GM23338 (cell line): ENCODE measurements around the gene APH1A. TPM values are rescaled to one million over a fixed set of nuclear protein-coding genes. Genes with fewer than 3 reads are reported as not detected.

Experiments
- ATAC-seq: fragments of 200-7000 bp; cut with Tn5 transposase; 3 replicates; pipeline ENCODE4 v1.9.1; 2020
- DNase-seq: peaks from one replicate; pipeline ENCODE4 v3.0.0-alpha.2; 2015; ENCODE audit warnings: low spot score
- H2AFZ ChIP-seq: fragments of 200-600 bp; sonication (generic); 2 replicates; pipeline ENCODE4 v1.8.0; 2016; ENCODE audit warnings: antibody characterized with exemption, mild to moderate bottlenecking, moderate library complexity
- H3F3A ChIP-seq: fragments of 200-600 bp; sonication (generic); replicated peaks from 2 replicates; pipeline ENCODE4 v1.8.0; 2017; ENCODE audit warnings: antibody characterized with exemption, mixed run types, low read depth
- H3K27ac ChIP-seq: fragments of 200-600 bp; sonication (generic); 2 replicates; pipeline ENCODE4 v1.6.1; 2016; ENCODE audit warnings: low read depth
- H3K27me3 ChIP-seq: fragments of 200-600 bp; sonication (generic); 2 replicates; pipeline ENCODE4 v1.8.0; 2016; ENCODE audit warnings: mild to moderate bottlenecking, mixed run types, moderate library complexity; ENCODE audit not compliant: insufficient read depth
- H3K36me3 ChIP-seq: fragments of 200-600 bp; sonication (generic); 2 replicates; pipeline ENCODE4 v1.8.0; 2016; ENCODE audit warnings: mild to moderate bottlenecking; ENCODE audit not compliant: insufficient read depth
- H3K4me1 ChIP-seq: fragments of 200-600 bp; sonication (generic); 2 replicates; pipeline ENCODE4 v1.8.0; 2016; ENCODE audit warnings: mild to moderate bottlenecking, moderate library complexity; ENCODE audit not compliant: insufficient read depth
- H3K4me2 ChIP-seq: fragments of 200-600 bp; sonication (generic); 2 replicates; pipeline ENCODE4 v1.7.1; 2017; ENCODE audit warnings: mixed run types
- H3K4me3 ChIP-seq: fragments of 200-600 bp; sonication (generic); 2 replicates; pipeline ENCODE4 v1.6.1; 2016; ENCODE audit warnings: mixed run types
- H3K79me2 ChIP-seq: fragments of 200-600 bp; sonication (generic); replicated peaks from 2 replicates; pipeline ENCODE4 v1.8.0; 2017; ENCODE audit warnings: mild to moderate bottlenecking; ENCODE audit not compliant: insufficient read depth
- H3K9me2 ChIP-seq: fragments of 200-600 bp; sonication (generic); 2 replicates; pipeline ENCODE4 v1.8.0; 2017; ENCODE audit not compliant: insufficient read depth
- H4K20me1 ChIP-seq: fragments of 200-600 bp; sonication (generic); replicated peaks from 2 replicates; pipeline ENCODE4 v1.8.0; 2017; ENCODE audit warnings: mild to moderate bottlenecking; ENCODE audit not compliant: insufficient read depth
- H3K27ac Mint-ChIP-seq: 2 replicates; pipeline ENCODE4 v1.8.0; 2020; ENCODE audit warnings: inconsistent platforms, mild to moderate bottlenecking, moderate library complexity, mixed read lengths
- H3K27me3 Mint-ChIP-seq: 3 replicates; pipeline ENCODE4 v1.8.0; 2022; ENCODE audit warnings: low read depth, mild to moderate bottlenecking, moderate library complexity, mixed read lengths, inconsistent platforms; ENCODE audit not compliant: insufficient read depth, poor library complexity
- H3K36me3 Mint-ChIP-seq: 3 replicates; pipeline ENCODE4 v1.8.0; 2021; ENCODE audit warnings: low read depth, mild to moderate bottlenecking, inconsistent platforms, moderate library complexity, mixed read lengths
- H3K4me1 Mint-ChIP-seq: 3 replicates; pipeline ENCODE4 v1.8.0; 2020; ENCODE audit warnings: mild to moderate bottlenecking, inconsistent platforms, mixed read lengths
- H3K4me3 Mint-ChIP-seq: 3 replicates; pipeline ENCODE4 v1.8.0; 2021; ENCODE audit warnings: moderate library complexity, mild to moderate bottlenecking, inconsistent platforms, mixed read lengths
- H3K9me3 Mint-ChIP-seq: 3 replicates; pipeline ENCODE4 v1.8.0; 2020; ENCODE audit warnings: moderate library complexity, mild to moderate bottlenecking, inconsistent platforms, mixed read lengths
- ETS1 ChIP-seq: IDR thresholded peaks from 2 replicates; pipeline ENCODE4 v1.6.1; 2016; ENCODE audit warnings: antibody characterized with exemption
- EZH2 ChIP-seq: fragments of 200-600 bp; sonication (generic); IDR thresholded peaks from one replicate; pipeline ENCODE4 v1.8.0; 2017; ENCODE audit warnings: antibody characterized with exemption, mild to moderate bottlenecking, low read depth; ENCODE audit not compliant: unreplicated experiment
- EZH2phosphoT487 ChIP-seq: fragments of 200-600 bp; sonication (generic); IDR thresholded peaks from one replicate; pipeline ENCODE4 v1.8.1; 2018; ENCODE audit warnings: antibody characterized with exemption; ENCODE audit not compliant: unreplicated experiment
- REST ChIP-seq: IDR thresholded peaks from one replicate; pipeline ENCODE4 v1.6.1; 2018; ENCODE audit warnings: antibody characterized with exemption; ENCODE audit not compliant: unreplicated experiment
- ZNF114 ChIP-seq: fragments of 250-450 bp; sonication (Bioruptor Pico); IDR thresholded peaks from 2 replicates; pipeline ENCODE4 v1.5.0; 2020; ENCODE audit warnings: mild to moderate bottlenecking, moderate library complexity
- ZNF462 ChIP-seq: fragments of 250-450 bp; sonication (Bioruptor Pico); IDR thresholded peaks from 2 replicates; pipeline ENCODE4 v1.5.0; 2020; ENCODE audit warnings: mild to moderate bottlenecking, moderate library complexity
- polyA plus RNA-seq: library from polyadenylated mRNA; unstranded; fragments of >200 nt; fragmentation: Nextera tagmentation; extraction: Ambion mirVana; gene quantifications from 2 replicates; pipeline ENCODE4 v1.2.1, GENCODE V29; 2016
- total RNA-seq: library from RNA; depleted of rRNA; stranded (reverse); fragments of >200 nt; shearing (Covaris generic); gene quantifications from 2 replicates; pipeline ENCODE4 v1.2.3, GENCODE V29; 2014

Gene APH1A
- total and polyA plus RNA-seq, 2 experiments from 2014 or later: 17.7 to 82.7 TPM

- TF ChIP-seq ZNF462 (no peak), EZH2 (no peak)
These were observed 2.6 kb upstream of the APH1A start (continued) for GRCh38 chr1:150271291-150271959.

- Histone ChIP-seq H3K79me2 (peaks cover 18% of the 10 kb centered on the region), H3K4me1 (peaks cover 31% of the 10 kb centered on the region), H3K36me3 (peaks cover 12% of the 10 kb centered on the region; the same call in 1 of the 2 replicates), H2AFZ (no peak overlapping the region), H3F3A (peaks cover 17% of the 10 kb centered on the region; the same call in 1 of the 2 replicates), H4K20me1 (no peaks in the 10 kb centered on the region), H3K9me2 (no peaks in the 10 kb centered on the region), H3K4me3 (peak overlapping the region; percentile 87), H3K4me2 (peak overlapping the region; percentile 63), H3K27ac (peak overlapping the region; percentile 90), H3K27me3 (no peaks in the 10 kb centered on the region)
- H3K27ac Mint-ChIP-seq: peak overlapping the region; percentile 98
- H3K27me3 Mint-ChIP-seq: peaks cover 35% of the 10 kb centered on the region
- H3K4me1 Mint-ChIP-seq: peaks cover 42% of the 10 kb centered on the region
- ATAC-seq (no peak), DNase-seq (no peak)
- H3K36me3 Mint-ChIP-seq: peaks cover 40% of the 10 kb centered on the region
- peak overlapping the region; percentile 99 for H3K4me3 Mint-ChIP-seq
- no peaks in the 10 kb centered on the region; the same call in 1 of the 3 replicates for H3K9me3 Mint-ChIP-seq
- TF ChIP-seq ZNF114: no peak
- TF ChIP-seq EZH2phosphoT487: no peak
- no peak for TF ChIP-seq REST
- TF ChIP-seq ETS1: no peak
These were observed 635 bp upstream of the APH1A start for GRCh38 chr1:150269451-150269850.
